Measurements from ENCODE around the gene RHOD. TPM values are rescaled to one million over a fixed set of nuclear protein-coding genes. Genes with fewer than 3 reads are reported as not detected.

RHOD gene
- total and polyA plus RNA-seq, 9 of the 15 experiments (the other 6 are each of a cell fraction or from before 2014, with no cell fraction given): not detected

DNA sequence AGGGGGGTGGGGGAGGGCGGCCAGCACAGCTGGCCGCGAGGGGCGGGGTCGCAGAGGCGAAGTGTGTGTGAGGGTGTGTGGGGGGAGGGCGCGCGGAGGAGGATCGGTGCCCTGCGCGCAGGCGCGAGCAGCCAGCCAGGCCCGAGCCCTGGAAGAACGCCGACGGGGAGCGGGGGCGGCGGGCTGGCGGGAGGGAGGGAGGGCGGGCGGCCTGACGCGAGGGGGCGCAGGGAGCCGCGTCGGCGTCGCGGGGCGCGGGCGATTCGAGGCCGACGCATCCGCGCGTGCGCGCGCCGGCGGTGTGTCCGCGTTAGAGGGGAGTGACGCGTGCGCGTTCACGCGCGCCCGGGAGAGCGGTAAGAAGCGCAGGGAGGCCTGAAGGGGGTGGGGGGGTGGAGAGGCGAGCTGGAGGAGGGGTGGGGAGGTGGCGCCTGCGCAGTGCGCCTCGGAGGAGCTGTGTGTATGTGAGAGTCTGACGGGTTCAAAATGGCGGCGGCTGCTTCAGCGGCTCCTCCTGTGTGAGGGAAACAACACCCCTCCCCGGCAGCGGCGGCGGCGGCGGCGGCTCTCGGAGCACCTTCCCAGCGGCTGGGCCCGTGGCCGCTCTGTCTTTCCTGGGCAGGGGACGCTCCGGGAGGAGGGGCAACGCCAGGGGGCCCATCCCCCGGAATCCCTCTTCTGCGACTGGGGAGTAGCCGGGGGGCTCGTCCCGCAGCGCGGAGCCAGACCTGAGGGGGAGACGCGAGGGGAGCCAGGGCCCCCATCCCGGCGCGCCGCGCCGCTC is 62.3 kb downstream of the RHOD start, which contains the start of gene KDM2A (continued):
- TF ChIP-seq TSHZ1 (CRISPR knock-in tag; IDR thresholded peaks at IDR 0.05): no peak
- TF ChIP-seq, protein P1, sequence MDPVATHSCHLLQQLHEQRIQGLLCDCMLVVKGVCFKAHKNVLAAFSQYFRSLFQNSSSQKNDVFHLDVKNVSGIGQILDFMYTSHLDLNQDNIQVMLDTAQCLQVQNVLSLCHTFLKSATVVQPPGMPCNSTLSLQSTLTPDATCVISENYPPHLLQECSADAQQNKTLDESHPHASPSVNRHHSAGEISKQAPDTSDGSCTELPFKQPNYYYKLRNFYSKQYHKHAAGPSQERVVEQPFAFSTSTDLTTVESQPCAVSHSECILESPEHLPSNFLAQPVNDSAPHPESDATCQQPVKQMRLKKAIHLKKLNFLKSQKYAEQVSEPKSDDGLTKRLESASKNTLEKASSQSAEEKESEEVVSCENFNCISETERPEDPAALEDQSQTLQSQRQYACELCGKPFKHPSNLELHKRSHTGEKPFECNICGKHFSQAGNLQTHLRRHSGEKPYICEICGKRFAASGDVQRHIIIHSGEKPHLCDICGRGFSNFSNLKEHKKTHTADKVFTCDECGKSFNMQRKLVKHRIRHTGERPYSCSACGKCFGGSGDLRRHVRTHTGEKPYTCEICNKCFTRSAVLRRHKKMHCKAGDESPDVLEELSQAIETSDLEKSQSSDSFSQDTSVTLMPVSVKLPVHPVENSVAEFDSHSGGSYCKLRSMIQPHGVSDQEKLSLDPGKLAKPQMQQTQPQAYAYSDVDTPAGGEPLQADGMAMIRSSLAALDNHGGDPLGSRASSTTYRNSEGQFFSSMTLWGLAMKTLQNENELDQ (CRISPR knock-in tag; IDR thresholded peaks at IDR 0.05; ENCODE audit: borderline replicate concordance): no peak
- TF ChIP-seq TFE3 (CRISPR knock-in tag; IDR thresholded peaks at IDR 0.05): no peak
- no peak for TF ChIP-seq WHSC1 (IDR thresholded peaks at IDR 0.05; ENCODE audit: low read length)
- TF ChIP-seq CCNT2 (IDR thresholded peaks at IDR 0.05; ENCODE audit: borderline replicate concordance, extremely low read depth, insufficient read length, low read depth, low read length): peak; percentile 42
- TF ChIP-seq ZFX (CRISPR knock-in tag; IDR thresholded peaks at IDR 0.05): peak; percentile 74
- TF ChIP-seq THRAP3 (IDR thresholded peaks at IDR 0.05; ENCODE audit: borderline replicate concordance): no peak
- no peak for TF ChIP-seq MEF2D (tag; conservative IDR thresholded peaks at IDR 0.05; ENCODE audit: low read depth)
- peak; percentile 89 for TF ChIP-seq TAF1 (IDR thresholded peaks at IDR 0.05; ENCODE audit: control insufficient read depth, extremely low read depth, insufficient read depth, low read length, severe bottlenecking)
- TF ChIP-seq PRPF4 (IDR thresholded peaks at IDR 0.05; ENCODE audit: insufficient read depth, low read depth, low read length, poor library complexity, severe bottlenecking): no peak
- 0 out of 2 replicates have a peak, but pooled peaks have one; percentile 28 for TF ChIP-seq POLR2AphosphoS5 (IDR thresholded peaks at IDR 0.05; ENCODE audit: control insufficient read depth, insufficient read depth, low read depth, low read length)
- TF ChIP-seq TSC22D4 (tag; IDR thresholded peaks at IDR 0.05): no peak
- no peak for TF ChIP-seq HES1 (IDR thresholded peaks at IDR 0.05; ENCODE audit: low read depth)
- TF ChIP-seq EP400 (IDR thresholded peaks at IDR 0.05): peak; percentile 31; the same call in 1 of the 2 replicates
- TF ChIP-seq ZKSCAN1 (IDR thresholded peaks at IDR 0.05; ENCODE audit: low read depth, low read length): no peak
- TF ChIP-seq MYC (IDR thresholded peaks at IDR 0.05; ENCODE audit: low read depth, low read length): no peak; the same call in 1 of the 2 replicates
- TF ChIP-seq MYC (CRISPR knock-in tag; IDR thresholded peaks at IDR 0.05; ENCODE audit: borderline replicate concordance, low read depth): no peak
- 0 out of 2 replicates have a peak, but pooled peaks have one; percentile 36 for TF ChIP-seq XRCC5 (IDR thresholded peaks at IDR 0.05; ENCODE audit: low read depth, low read length)

Measured in K562 (cell line).